Measurements from ENCODE around the gene RPL23.

RPL23 gene

DNA sequence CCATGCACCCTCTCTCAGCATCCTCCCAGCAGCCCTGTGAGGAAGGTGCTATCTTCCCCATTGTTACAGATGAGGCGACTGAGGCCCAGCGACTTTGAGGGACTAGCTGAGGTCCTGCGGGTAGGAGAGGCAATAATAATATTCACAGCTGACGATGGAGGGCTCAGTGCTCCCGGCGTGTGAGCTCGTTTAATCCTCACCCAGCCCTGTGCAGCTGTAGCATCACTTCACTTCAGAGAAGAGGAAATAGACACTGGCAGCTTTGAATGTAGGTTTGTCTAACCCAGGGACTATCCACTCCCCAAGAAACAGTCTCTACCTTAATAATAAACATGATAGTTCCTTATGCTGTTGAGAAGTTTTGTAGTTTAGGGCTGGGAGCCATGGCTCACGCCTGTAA is 37.9 kb upstream of the RPL23 start:
- no peak overlapping the region for H3K4me3 ChIP-seq (ENCODE audit: low read depth, low read length)
- TF ChIP-seq, protein P1, sequence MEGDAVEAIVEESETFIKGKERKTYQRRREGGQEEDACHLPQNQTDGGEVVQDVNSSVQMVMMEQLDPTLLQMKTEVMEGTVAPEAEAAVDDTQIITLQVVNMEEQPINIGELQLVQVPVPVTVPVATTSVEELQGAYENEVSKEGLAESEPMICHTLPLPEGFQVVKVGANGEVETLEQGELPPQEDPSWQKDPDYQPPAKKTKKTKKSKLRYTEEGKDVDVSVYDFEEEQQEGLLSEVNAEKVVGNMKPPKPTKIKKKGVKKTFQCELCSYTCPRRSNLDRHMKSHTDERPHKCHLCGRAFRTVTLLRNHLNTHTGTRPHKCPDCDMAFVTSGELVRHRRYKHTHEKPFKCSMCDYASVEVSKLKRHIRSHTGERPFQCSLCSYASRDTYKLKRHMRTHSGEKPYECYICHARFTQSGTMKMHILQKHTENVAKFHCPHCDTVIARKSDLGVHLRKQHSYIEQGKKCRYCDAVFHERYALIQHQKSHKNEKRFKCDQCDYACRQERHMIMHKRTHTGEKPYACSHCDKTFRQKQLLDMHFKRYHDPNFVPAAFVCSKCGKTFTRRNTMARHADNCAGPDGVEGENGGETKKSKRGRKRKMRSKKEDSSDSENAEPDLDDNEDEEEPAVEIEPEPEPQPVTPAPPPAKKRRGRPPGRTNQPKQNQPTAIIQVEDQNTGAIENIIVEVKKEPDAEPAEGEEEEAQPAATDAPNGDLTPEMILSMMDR (conservative IDR thresholded peaks at IDR 0.05; ENCODE audit: low read depth, low read length), result no peak
- no peak for DNase-seq (ENCODE audit: low read depth)

- no peak overlapping the region for H3K4me3 ChIP-seq (ENCODE audit: low read depth, low read length)
- DNase-seq (ENCODE audit: low read depth), result no peak
- TF ChIP-seq, protein P1 (conservative IDR thresholded peaks at IDR 0.05; ENCODE audit: low read depth, low read length), result no peak
Observed at GRCh38 chr17:38890410-38890746, 36.9 kb upstream of the RPL23 start.

GRCh38 chr17:38889745-38890409 is 36.4 kb upstream of the RPL23 start:
- no peak for DNase-seq (ENCODE audit: low read depth)
- H3K4me3 ChIP-seq (ENCODE audit: low read depth, low read length), result no peak overlapping the region

GRCh38 chr17:38888842-38889241 is 35.3 kb upstream of the RPL23 start:
- no peak for DNase-seq (ENCODE audit: low read depth)
- TF ChIP-seq, protein P1 (conservative IDR thresholded peaks at IDR 0.05; ENCODE audit: low read depth, low read length), result no peak
- H3K4me3 ChIP-seq (ENCODE audit: low read depth, low read length), result no peak overlapping the region

More at GRCh38 chr17:38889745-38890409, 36.4 kb upstream of the RPL23 start:
- TF ChIP-seq, protein P1 (conservative IDR thresholded peaks at IDR 0.05; ENCODE audit: low read depth, low read length), result no peak

GRCh38 chr17:38886643-38887010 is 33.1 kb upstream of the RPL23 start:
- TF ChIP-seq, protein P1 (conservative IDR thresholded peaks at IDR 0.05; ENCODE audit: low read depth, low read length), result no peak
- no peak for DNase-seq (ENCODE audit: low read depth)
- no peak overlapping the region for H3K4me3 ChIP-seq (ENCODE audit: low read depth, low read length)

DNA sequence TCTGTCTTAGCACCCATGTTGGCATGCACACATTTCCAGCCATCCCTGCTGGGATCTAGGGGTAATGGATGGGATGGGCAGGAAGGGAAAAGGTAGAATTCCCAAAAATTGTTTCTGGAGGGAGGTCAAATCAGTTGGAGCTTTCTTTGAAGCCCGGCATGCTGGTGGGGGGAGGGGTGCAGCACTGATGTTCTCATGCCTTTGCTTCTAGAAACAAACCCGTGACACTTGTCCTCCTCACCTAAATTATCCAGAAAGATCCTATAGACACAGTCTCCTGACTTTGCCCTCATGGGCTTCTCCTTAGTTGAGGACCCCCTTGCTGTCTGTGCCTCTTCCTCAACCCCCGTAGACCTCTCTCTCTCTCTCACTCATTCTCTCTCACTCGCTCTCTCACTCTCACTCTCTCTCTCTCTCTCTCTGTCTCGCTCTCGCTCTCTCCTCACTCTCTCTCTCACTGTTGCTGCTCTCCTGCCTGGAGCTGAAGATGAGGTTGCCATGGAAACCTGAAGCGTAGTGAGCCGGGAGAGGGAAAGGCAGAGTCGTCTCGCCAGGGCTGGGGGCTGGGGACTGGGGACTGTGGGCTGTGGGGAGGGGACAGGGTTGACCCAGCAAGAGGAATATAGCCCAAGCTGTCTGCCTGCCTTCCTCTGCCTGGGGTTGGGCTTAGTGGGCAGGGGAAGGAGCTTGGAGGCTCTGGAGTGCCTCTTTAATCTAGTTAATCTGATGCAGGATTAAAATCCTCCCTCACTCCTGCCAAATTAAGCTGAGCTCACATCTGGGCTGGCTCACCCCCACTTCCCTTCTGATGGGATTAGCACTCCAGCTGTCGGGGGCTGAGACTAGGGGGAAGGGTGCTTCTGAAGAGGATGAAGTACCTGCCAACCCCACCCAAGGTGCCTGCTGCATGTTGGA is 32.5 kb upstream of the RPL23 start:
- peak; percentile 77 for DNase-seq (ENCODE audit: low read depth)
- H3K4me3 ChIP-seq (ENCODE audit: low read depth, low read length), result no peak overlapping the region
- TF ChIP-seq, protein P1 (conservative IDR thresholded peaks at IDR 0.05; ENCODE audit: low read depth, low read length), result no peak
